A673 (cell line): ENCODE results near the gene NCKAP5.

Experiments
- CTCF ChIP-seq: fragments of 300-800, 200-600 bp; sonication (generic); conservative IDR thresholded peaks from 2 replicates; pipeline ENCODE4 v1.5.1; 2017; ENCODE audit warnings: low read depth, mild to moderate bottlenecking, antibody characterized with exemption, low read length, moderate library complexity, mixed read lengths
- EZH2 ChIP-seq: fragments of 200-600 bp; sonication (generic); IDR thresholded peaks from 2 replicates; pipeline ENCODE4 v1.6.1; 2017; ENCODE audit warnings: borderline replicate concordance, low read depth, mild to moderate bottlenecking, mixed read lengths, antibody characterized with exemption, low read length; ENCODE audit not compliant: poor library complexity, severe bottlenecking

- TF ChIP-seq EZH2 (no peak), CTCF (no peak)
Observed at GRCh38 chr2:132863961-132864360, 704.3 kb downstream of the NCKAP5 start.
